Central memory CD4-positive, alpha-beta T cell (primary cell): ENCODE data around the gene BRD3OS.
A peak's percentile ranks its signal among the peaks of the same experiment; 100 is the strongest.
"Not testable (repeated sequence)": the region's sequence is repeated elsewhere in the genome, so short reads cannot be mapped to it uniquely, and the experiment has no call there.

ENCODE experiments used
- DNase-seq: peaks from one replicate; pipeline ENCODE4 v3.0.0; 2022
- total RNA-seq, 3 experiments: gene quantifications; one replicate each; lab custom pipeline; 2026; lab: John Stamatoyannopoulos, UW

The BRD3OS gene
- total RNA-seq, result 9.1 to 28.3 (median 19.3) reads per million in 3 experiments

- DNase-seq, result peak; percentile 92
Observed at GRCh38 chr9:134024828-134025605, at the start of gene BRD3OS. TSS of gene BRD3OS (plus strand) at chr9:134025481. CDS start at chr9:134026748, 1,267 bp downstream.

DNA sequence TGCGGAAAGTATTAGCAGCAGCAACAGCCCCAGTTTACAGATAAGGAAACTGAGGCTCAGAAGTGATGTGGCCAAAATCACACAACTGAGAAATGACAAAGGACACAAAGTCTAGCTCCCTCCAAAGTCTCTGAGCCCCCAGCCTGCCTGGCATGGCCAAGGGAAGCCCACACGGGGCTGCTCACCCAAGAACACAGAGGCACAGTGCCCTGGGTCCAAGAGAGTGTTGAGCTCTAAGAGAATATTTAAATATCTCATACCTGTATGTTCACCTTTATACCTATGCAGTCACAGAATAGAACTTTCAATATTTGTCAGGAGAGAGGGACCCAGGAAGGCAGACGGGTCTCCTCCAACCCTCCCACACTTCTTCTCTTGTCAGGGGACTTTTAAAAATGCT lies 49.8 kb upstream of the BRD3OS start:
- DNase-seq, result no peak

GRCh38 chr9:133976191-133976861 lies 49.0 kb upstream of the BRD3OS start:
- no peak for DNase-seq

DNA sequence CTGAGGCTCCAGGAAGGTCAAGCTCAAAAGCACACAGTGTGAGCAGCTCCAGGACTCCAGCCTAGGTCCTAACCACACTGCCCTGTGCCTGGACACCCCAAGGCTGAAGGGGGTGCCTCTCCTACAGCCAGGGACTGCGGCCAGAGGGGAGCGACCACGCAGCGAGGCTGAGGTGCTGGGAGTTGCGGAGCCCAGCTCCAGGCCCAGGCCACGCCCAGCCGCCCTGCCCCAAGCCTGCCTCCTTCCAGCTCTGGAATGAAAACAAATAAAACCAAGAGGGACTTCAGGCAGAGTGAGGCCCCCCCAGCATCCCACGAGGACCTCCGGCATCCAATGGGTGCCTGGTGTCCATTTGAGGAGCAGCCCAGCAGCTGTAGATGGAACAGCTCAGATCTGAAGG lies 48.4 kb upstream of the BRD3OS start:
- no peak for DNase-seq

- no peak for DNase-seq
Observed at GRCh38 chr9:133977421-133978201, 47.7 kb upstream of the BRD3OS start.

DNA sequence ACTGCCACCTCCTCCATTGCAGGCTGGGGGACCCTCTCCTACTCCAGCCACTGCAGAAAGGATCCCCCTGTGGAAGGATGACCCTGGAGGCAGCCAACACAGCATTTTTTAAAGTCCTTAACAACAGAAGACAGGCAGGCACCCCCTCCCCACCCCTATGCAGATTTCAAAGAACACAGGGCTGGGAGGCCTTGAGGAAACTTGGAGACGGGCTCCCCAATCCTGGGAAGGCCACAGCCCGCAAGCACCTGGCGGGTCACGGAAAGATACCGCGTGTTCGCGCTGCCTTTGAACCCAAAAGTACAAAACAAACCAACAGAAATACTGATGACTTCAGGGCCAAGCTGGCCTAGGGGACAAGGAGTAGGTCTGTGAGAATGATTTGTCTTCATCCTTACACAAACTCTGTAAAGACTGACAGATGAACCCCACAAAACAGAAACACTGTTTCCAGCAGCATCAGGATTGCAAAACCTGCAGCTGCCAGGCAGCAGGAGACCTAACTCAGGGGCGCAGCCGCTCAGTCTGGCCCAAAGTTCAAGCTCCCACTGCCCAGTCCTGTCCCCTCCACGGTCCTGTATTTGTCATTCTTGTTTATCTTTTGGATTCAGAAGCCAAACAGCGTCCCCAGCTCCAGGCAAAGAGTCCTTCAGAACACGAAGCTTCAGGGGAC lies 46.9 kb upstream of the BRD3OS start:
- no peak for DNase-seq

- DNase-seq, result no peak
Observed at GRCh38 chr9:133978899-133979272, 46.4 kb upstream of the BRD3OS start.

DNA sequence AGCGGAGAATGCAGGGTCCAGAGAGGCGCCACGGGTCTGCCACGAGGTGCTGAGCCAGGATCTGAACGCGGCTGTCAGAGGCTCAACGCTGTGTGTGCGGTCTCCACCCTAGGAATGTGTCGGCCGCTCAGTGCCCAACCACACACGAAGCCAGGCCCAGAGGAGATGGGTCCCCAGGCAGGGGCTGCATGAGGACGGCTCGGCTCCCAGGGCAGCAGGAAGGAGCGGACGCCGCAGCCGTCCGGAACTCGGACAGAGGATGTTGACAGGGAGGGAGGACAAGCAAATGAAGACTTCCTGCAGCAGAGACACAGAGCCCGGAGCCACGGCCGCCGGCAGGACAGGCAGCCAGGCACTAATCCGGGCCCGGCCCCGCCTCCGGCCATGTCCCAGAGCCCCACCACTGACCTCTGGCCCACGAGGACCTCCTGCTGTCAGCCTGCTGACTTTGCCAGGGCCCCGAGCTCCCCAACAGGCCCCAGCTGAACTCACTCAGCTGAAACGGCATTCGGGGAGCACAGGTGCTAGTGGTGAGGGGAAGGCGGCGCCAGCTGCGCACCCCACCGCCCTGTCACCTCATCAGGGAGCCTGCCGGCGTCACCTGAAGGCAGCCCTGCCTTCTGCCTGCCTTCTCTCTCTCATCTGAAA lies 45.9 kb upstream of the BRD3OS start:
- DNase-seq, result no peak

GRCh38 chr9:133979921-133980863 lies 45.1 kb upstream of the BRD3OS start:
- no peak for DNase-seq

- DNase-seq, result no peak
Observed at GRCh38 chr9:133980864-133981588, 44.3 kb upstream of the BRD3OS start.

DNA sequence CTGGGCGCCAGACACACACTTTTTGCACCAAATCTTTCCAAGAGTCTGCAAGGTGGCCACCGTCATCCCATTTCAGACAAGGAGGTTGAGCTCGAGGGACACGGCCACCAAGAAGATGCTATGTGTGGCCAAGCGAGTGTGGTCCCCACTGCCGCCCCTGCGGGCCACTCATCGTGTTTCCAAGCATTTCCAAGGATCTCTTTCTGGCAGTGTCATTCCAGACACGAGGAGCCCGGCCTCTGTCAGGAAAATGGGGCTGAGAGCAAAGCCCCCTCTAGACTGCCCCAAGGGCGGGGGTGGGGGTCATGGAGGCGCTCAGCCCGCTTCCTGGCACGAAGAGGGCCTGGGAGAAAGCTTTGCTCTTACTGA lies 43.7 kb upstream of the BRD3OS start:
- DNase-seq, result no peak

DNA sequence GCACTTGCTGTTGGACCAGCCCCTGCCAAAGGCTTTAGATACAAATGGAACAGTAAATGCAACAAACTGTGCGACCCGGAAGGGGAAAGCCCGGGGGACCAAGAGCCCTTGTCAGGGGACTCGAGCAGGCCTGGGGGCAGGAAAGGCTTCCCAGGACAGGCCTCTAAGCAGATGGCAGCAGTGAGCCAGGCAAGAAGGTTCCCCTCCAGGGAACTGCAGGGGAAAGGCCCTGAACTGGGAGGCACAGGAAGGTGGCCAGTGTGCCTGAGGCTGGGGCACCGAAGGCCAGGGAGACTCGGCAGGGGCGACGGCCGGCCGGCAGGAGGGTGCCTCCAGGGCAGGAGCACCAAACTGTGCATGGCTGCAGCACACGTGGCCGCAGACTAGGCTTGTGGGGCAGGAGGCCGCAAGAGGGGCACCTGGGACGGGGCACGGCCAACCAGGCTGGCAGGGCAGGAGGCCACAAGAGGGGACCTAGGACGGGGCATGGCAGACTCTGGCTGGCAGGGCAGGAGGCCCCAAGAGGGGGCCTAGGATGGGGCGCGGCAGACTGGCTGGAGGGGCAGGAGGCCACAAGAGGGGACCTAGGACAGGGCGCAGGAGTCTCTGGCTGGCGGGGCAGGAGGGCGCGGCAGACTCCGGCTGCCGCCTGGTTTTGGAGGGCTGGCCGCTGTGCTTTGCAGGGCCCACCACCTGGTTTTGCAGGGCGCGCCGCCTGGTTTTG lies 43.2 kb upstream of the BRD3OS start:
- DNase-seq, result no peak

- no peak for DNase-seq
Observed at GRCh38 chr9:133982971-133983720, 42.1 kb upstream of the BRD3OS start.

DNA sequence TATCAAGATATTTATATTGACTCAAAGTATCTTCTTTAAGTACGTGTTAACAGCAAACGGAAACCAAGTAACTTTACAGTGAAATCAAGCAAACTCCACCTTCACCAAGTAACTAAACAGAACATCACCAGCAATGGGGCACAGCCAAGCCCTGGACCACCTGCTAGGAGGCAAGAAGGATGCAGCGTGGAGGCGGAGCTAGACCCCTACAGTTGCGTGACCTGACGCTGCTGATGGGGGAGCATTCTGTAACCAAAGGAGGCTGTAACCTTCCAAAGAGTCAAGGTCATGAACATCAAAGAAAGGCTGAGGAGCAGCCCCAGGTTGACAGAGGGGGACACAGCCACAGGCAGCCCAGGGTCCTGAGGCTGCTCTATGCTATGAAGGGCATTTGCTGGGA lies 39.2 kb upstream of the BRD3OS start:
- no peak for DNase-seq

- DNase-seq, result no peak
Observed at GRCh38 chr9:133986774-133987445, 38.4 kb upstream of the BRD3OS start.

- DNase-seq, result no peak
Observed at GRCh38 chr9:133987446-133987788, 37.9 kb upstream of the BRD3OS start.

DNA sequence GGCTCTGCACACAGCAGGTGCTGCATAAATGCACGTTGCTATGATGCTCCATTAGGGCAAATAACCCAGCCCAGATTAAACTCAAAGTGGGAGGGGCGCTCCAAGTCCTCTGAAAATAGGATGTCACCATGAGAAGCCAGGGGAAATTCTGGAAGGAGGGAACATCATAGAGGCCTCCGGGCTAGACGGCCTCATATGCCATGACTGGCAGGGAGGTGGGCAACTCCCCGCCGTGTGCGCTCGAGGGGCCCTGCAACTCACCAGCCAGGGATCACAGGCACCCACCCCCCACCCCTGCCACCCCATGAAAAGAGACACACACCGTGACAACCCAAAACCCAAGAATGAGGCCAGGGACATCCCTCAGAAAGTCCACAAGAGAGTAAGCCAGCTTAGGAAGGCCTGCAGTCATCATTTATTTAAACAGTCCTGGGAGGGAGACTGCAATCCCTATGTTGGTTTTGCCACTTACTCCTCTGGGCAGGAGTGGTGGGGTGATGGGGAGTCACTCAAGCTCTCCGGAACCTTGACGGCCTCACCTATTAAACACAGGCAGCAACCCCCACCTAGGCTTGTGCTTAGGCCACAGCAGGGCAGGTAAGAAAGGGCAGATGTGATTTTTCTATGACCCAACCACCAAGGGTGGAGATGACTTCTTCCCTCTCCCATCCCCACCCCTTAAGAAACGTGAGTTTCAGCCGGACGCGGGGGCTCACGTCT lies 37.2 kb upstream of the BRD3OS start:
- DNase-seq, result no peak

DNA sequence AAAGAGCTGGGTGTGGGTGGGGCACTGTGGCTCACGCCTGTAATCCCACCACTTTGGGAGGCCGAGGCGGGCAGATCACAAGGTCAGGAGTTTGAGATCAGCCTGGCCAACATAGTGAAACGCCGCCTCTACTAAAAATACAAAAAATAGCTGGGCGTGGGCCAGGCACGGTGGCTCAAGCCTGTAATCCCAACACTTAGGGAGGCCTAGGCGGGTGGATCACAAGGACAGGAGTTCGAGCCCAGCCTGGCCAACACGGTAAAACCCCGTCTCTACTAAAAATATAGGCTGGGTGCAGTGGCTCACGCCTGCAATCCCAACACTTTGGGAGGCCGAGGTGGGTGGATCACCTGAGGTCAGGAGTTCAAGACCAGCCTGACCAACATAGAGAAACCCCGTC lies 36.5 kb upstream of the BRD3OS start:
- DNase-seq, result not testable (repeated sequence)
